NOMO-1 treated with dmso at 0.1 percent for 144 hours (cell line): ENCODE measurements around the gene DDX39A.
"Not testable (repeated sequence)": the region's sequence is repeated elsewhere in the genome, so short reads cannot be mapped to it uniquely, and the experiment has no call there.

Source experiments
- DNase-seq: peaks from one replicate; lab custom pipeline; 2025; ENCODE audit not compliant: unreplicated experiment; lab: John Stamatoyannopoulos, UW

DDX39A gene

DNA sequence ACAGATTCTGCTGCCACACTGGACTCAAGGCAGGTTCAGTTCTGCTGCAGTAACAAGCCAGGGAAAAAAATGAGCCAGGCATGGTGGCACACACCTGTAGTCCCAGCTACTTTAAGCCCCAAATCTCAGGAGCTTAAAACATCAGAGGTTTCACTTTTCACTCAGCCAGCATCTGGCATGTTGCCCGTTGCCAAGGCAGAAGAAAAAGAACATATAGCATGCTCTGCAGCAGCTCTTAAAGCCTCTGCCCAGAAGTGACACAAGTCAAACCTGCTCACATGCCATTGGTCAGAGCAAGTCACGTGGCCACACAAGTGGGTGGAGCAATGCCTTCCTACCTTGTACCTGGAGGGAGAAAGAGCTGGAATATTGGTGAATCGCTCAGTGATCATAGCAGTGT, 52.6 kb downstream of the DDX39A start:
- no peak for DNase-seq

DNA sequence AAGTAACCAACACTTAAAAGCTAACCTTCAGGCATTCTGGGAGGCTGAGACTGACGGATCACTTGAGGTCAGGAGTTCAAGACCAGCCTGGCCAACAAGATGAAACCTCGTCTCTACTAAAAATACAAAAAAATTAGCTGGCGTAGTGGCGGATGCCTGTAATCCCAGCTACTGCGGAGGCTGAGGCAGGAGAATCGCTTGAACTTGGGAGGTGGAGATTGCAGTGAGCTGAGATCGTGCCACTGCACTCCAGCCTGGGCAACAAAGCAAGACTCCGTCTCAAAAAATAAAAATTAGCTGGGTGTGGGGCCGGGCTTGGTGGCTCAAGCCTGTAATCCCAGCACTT, 55.1 kb downstream of the DDX39A start:
- not testable (repeated sequence) for DNase-seq

DNA sequence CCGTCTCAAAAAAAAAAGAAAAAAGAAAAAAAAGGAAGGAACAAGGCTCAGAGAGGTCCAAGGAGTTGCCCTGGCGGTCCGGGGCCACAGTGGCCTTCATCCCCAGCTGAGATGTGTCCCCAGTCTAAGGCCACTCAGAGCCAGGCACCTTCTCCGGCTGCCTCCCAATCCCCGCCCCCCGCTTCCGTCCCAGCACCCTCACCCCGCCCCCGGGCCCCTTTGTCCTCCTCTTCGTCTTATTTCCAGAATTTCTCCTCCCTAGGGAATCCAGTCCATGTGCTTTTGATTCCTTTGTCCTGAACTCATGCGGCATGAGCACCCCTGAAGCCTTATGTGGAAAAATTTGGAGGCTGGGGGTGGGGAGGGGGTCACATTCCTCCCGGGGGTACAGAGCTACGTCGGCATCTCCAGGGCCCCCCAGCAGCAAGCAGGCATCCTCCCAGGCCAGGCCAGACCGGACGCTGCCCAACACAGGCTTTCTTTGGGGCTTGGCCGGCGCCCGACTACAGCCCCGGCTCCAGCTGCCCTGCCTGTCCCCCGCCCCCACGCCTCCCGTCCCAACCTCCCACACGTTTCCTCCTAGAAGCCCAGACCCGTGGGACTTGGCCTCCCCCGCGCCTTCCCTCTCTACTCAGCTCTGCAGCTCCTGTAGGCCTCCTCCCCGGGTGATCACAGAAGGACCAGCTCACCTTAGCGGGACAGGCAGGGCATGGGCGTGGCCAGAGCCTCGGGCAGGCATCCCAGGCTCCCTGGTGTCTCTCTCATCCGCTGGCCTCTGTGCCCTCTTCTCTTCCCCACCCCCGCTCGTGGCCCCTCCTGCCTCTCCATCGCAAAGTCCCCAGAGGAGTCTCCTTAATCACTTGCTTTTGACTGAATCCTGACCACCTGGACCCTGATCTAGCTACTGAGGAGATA, 55.7 kb downstream of the DDX39A start:
- no peak for DNase-seq

DNA sequence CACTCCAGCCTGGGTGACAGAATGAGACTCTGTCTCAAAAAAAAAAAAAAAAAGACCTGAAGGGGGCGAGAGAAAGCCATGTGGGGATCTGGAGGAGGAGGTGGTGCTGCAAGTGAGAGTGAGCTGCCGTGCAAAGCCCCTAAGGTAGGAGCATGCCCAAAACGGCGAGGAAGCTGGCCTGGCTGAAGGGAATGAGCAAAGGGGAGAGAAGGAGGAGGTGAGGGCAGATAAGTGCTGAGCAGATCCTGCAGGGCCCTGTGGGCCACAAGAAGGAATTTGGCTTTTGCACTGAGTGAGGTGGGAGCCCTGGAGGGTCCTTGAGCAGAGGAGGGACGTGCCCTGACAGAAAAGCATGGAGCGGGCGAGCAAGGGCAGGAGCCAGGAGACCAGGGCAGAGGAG, 57.3 kb downstream of the DDX39A start:
- no peak for DNase-seq
